HG02943 (cell line): ENCODE results near the gene STEEP1.

Experiments
- ATAC-seq: cut with Tn5 transposase; IDR thresholded peaks from one replicate; pipeline ENCODE4 v1.9.1; 2021; ENCODE audit warnings: mild to moderate bottlenecking, low read depth, moderate library complexity; ENCODE audit not compliant: unreplicated experiment

Gene STEEP1

DNA sequence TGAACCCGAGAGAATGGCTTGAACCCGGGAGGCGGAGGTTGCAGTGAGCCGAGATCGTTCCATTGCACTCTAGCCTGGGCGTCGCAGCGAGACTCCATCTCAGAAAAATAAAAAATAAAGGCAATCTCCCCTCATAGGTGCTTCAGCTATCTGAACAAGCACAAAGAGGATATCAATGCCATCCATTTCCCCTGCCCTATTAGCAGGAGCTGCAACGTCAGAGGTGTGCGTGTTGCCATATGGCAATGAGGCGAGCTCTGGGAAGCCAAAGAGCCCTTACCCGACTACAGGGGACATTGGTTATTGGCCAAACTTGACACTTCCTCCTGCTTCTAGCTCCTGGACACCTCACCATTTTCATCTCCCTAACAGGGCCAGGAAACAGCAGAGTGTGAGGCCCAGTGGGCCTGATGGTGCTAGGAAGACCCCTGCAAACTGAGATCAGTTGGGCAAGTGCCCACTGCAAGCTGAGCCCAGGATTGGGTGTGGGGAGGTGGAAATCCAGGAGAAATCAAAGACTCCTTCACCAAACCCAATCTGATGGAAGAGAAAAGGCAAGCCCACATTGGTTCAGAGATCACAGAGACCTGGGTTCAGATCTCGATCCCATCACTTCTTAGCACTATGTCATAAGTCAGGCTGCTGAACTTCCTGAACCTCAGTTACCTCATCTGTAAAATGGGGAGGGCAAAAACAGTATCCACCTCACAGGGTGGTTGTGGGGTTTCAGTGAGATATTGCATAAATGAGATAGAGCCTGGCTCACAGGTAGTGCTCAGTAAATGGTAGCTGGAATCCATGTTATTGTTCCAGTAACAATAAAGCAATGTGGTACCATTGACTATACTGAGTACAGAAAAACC, 75.8 kb downstream of the STEEP1 start:
- ATAC-seq = no peak

DNA sequence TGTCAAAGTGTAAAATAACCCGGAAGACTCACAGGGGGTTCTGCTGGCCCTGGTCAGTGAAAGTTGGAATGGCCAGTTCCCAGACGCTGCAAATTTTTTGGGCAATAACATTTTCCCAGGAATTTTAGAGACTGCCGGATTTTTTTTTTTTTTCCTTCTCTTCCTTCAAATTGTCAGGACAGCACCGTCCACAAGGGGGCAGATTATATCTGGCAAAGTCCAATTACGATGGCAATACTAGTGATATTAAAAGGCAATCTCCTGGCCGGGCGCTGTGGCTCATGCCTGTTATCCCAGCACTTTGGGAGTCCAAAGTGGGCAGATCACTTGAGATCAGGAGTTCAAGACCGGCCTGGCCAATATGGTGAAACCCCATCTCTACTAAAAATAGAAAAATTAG, 76.5 kb downstream of the STEEP1 start:
- no peak for ATAC-seq
